DMS 273 treated with DMSO at 0.1 percent for 48 hours (cell line): ENCODE measurements around the gene NRDE2.

ENCODE experiments used
- DNase-seq: peaks from one replicate; lab custom pipeline; 2025; lab: John Stamatoyannopoulos, UW

Gene NRDE2

GRCh38 chr14:90331497-90332270 lies at the start of gene NRDE2:
Gene NRDE2, minus strand, starts transcription at chr14:90331941. Its CDS starts 37 bp downstream, at chr14:90331904.
- peak; percentile 90 for DNase-seq

- DNase-seq, result no peak
These were observed 49.5 kb upstream of the NRDE2 start for GRCh38 chr14:90381011-90381786.

GRCh38 chr14:90379106-90379505 lies 47.4 kb upstream of the NRDE2 start:
- DNase-seq, result no peak

- no peak for DNase-seq
These were observed 46.5 kb upstream of the NRDE2 start for GRCh38 chr14:90378249-90378648.

GRCh38 chr14:90375934-90376333 lies 44.2 kb upstream of the NRDE2 start:
- DNase-seq, result no peak

- no peak for DNase-seq
These were observed 43.1 kb upstream of the NRDE2 start for GRCh38 chr14:90374813-90375212.

- DNase-seq, result no peak
These were observed 42.1 kb upstream of the NRDE2 start for GRCh38 chr14:90373887-90374286.

- no peak for DNase-seq
These were observed 37.4 kb upstream of the NRDE2 start for GRCh38 chr14:90368946-90369721.

- DNase-seq, result no peak
These were observed 30.8 kb upstream of the NRDE2 start for GRCh38 chr14:90362558-90362896.

GRCh38 chr14:90361865-90362557 lies 30.3 kb upstream of the NRDE2 start:
- no peak for DNase-seq

- DNase-seq, result no peak
These were observed 26.6 kb upstream of the NRDE2 start for GRCh38 chr14:90358359-90358758.

- DNase-seq, result no peak
These were observed 25.2 kb upstream of the NRDE2 start for GRCh38 chr14:90356925-90357324.

- no peak for DNase-seq
These were observed 24.1 kb upstream of the NRDE2 start for GRCh38 chr14:90355540-90356518.

GRCh38 chr14:90354551-90355298 lies 23.0 kb upstream of the NRDE2 start:
- no peak for DNase-seq

GRCh38 chr14:90349739-90350138 lies 18.0 kb upstream of the NRDE2 start:
- no peak for DNase-seq

- DNase-seq, result no peak
These were observed 16.5 kb upstream of the NRDE2 start for GRCh38 chr14:90348270-90348669.

GRCh38 chr14:90345239-90345557 lies 13.5 kb upstream of the NRDE2 start:
- no peak for DNase-seq

GRCh38 chr14:90344331-90345238 lies 12.8 kb upstream of the NRDE2 start:
- DNase-seq, result peak; percentile 21

- DNase-seq, result no peak
These were observed 10.6 kb upstream of the NRDE2 start for GRCh38 chr14:90342327-90342726.
